Measurements from ENCODE around the gene ATP5MG. TPM values are rescaled to one million over a fixed set of nuclear protein-coding genes. Genes with fewer than 3 reads are reported as not detected.

The ATP5MG gene
- 237 and 266 TPM in 2 replicates for total RNA-seq

- no peaks in the 10 kb centered on the region for H3K27me3 Mint-ChIP-seq (ENCODE audit: low read depth)
- peak within 1 kb of the TSS; percentile 99 for H3K4me3 Mint-ChIP-seq (ENCODE audit: low read depth)
- H3K27ac Mint-ChIP-seq: peak within 1 kb of the TSS; percentile 99
- H3K36me3 Mint-ChIP-seq (ENCODE audit: low read depth): peaks cover 52% of the 10 kb centered on the region
- H3K4me1 Mint-ChIP-seq (ENCODE audit: low read depth): peaks cover 60% of the 10 kb centered on the region
- intact Hi-C loops (cut with micrococcal nuclease): loop anchor here (1.0 to 2.0 kb wide), 5 partner anchors 14 to 171 kb away; partner anchors contain the start of genes ARCN1 and UBE4A
- no peaks in the 10 kb centered on the region for H3K9me3 Mint-ChIP-seq
- DNase-seq (ENCODE audit: low spot score): peak; percentile 88
Measured at GRCh38 chr11:118401151-118401879, at the start of gene ATP5MG. Gene ATP5MG, plus strand, starts transcription at chr11:118401606. Its CDS starts 60 bp downstream, at chr11:118401666.

GRCh38 chr11:118353084-118353710 is 48.2 kb upstream of the ATP5MG start:
- H3K36me3 Mint-ChIP-seq (ENCODE audit: low read depth): peaks cover 50% of the 10 kb centered on the region
- H3K4me1 Mint-ChIP-seq (ENCODE audit: low read depth): peaks cover 13% of the 10 kb centered on the region
- DNase-seq (ENCODE audit: low spot score): no peak
- no peaks in the 10 kb centered on the region for H3K27me3 Mint-ChIP-seq (ENCODE audit: low read depth)
- no peak overlapping the region for H3K4me3 Mint-ChIP-seq (ENCODE audit: low read depth)
- peak overlapping the region; percentile 68 for H3K27ac Mint-ChIP-seq
- H3K9me3 Mint-ChIP-seq: no peaks in the 10 kb centered on the region
- intact Hi-C loops (cut with micrococcal nuclease): loop anchor here (2.0 to 5.0 kb wide), 2 partner anchors 58 to 206 kb away; no protein-coding TSS in a partner anchor

- DNase-seq (ENCODE audit: low spot score): no peak
- no peaks in the 10 kb centered on the region for H3K9me3 Mint-ChIP-seq
- H3K4me3 Mint-ChIP-seq (ENCODE audit: low read depth): no peak overlapping the region
- peaks cover 31% of the 10 kb centered on the region for H3K4me1 Mint-ChIP-seq (ENCODE audit: low read depth)
- H3K36me3 Mint-ChIP-seq (ENCODE audit: low read depth): peaks cover 16% of the 10 kb centered on the region
- no peak overlapping the region for H3K27ac Mint-ChIP-seq
- intact Hi-C loops (cut with micrococcal nuclease): loop anchor here (5.0 kb wide), 1 partner anchor 156 kb away; no protein-coding TSS in a partner anchor
- H3K27me3 Mint-ChIP-seq (ENCODE audit: low read depth): no peaks in the 10 kb centered on the region
Measured at GRCh38 chr11:118358071-118358470, 43.3 kb upstream of the ATP5MG start.

GRCh38 chr11:118359295-118359958 is 42.0 kb upstream of the ATP5MG start, which contains the start of gene UBE4A:
Gene UBE4A, plus strand, starts transcription at chr11:118359600. Its CDS starts 5,481 bp downstream, at chr11:118365081.
- Mint-ChIP-seq H3K4me3 (ENCODE audit: low read depth) (peak within 1 kb of the TSS; percentile 92), H3K9me3 (no peaks in the 10 kb centered on the region), H3K4me1 (ENCODE audit: low read depth) (peaks cover 33% of the 10 kb centered on the region), H3K27me3 (ENCODE audit: low read depth) (no peaks in the 10 kb centered on the region), H3K36me3 (ENCODE audit: low read depth) (peaks cover 17% of the 10 kb centered on the region), H3K27ac (peak within 1 kb of the TSS; percentile 84)
- intact Hi-C loops (cut with micrococcal nuclease): loop anchor here (1.0 to 5.0 kb wide), 3 partner anchors 17 to 157 kb away; partner anchors contain the start of genes ATP5MG and CD3D
- peak; percentile 96 for DNase-seq (ENCODE audit: low spot score)

GRCh38 chr11:118364956-118365615 is 36.3 kb upstream of the ATP5MG start:
- intact Hi-C loops (cut with micrococcal nuclease): no loop called here
- no peaks in the 10 kb centered on the region for H3K27me3 Mint-ChIP-seq (ENCODE audit: low read depth)
- H3K9me3 Mint-ChIP-seq: no peaks in the 10 kb centered on the region
- H3K36me3 Mint-ChIP-seq (ENCODE audit: low read depth): peaks cover 56% of the 10 kb centered on the region
- peaks cover 22% of the 10 kb centered on the region for H3K4me1 Mint-ChIP-seq (ENCODE audit: low read depth)
- no peak overlapping the region for H3K4me3 Mint-ChIP-seq (ENCODE audit: low read depth)
- DNase-seq (ENCODE audit: low spot score): no peak
- H3K27ac Mint-ChIP-seq: peak overlapping the region; percentile 35

GRCh38 chr11:118366287-118366686 is 35.1 kb upstream of the ATP5MG start:
- H3K36me3 Mint-ChIP-seq (ENCODE audit: low read depth): peaks cover 66% of the 10 kb centered on the region
- no peaks in the 10 kb centered on the region for H3K9me3 Mint-ChIP-seq
- intact Hi-C loops (cut with micrococcal nuclease): no loop called here
- no peak for DNase-seq (ENCODE audit: low spot score)
- no peak overlapping the region for H3K27ac Mint-ChIP-seq
- no peaks in the 10 kb centered on the region for H3K27me3 Mint-ChIP-seq (ENCODE audit: low read depth)
- peaks cover 17% of the 10 kb centered on the region for H3K4me1 Mint-ChIP-seq (ENCODE audit: low read depth)
- no peak overlapping the region for H3K4me3 Mint-ChIP-seq (ENCODE audit: low read depth)

GRCh38 chr11:118370774-118371173 is 30.6 kb upstream of the ATP5MG start:
- Mint-ChIP-seq H3K27me3 (ENCODE audit: low read depth) (no peaks in the 10 kb centered on the region), H3K4me1 (ENCODE audit: low read depth) (peaks cover 2% of the 10 kb centered on the region), H3K36me3 (ENCODE audit: low read depth) (peaks cover 87% of the 10 kb centered on the region), H3K9me3 (no peaks in the 10 kb centered on the region), H3K4me3 (ENCODE audit: low read depth) (no peak overlapping the region), H3K27ac (no peak overlapping the region)
- intact Hi-C loops (cut with micrococcal nuclease): no loop called here
- no peak for DNase-seq (ENCODE audit: low spot score)

GRCh38 chr11:118373263-118373662 is 28.1 kb upstream of the ATP5MG start:
- intact Hi-C loops (cut with micrococcal nuclease): no loop called here
- Mint-ChIP-seq H3K4me3 (ENCODE audit: low read depth) (no peak overlapping the region), H3K9me3 (no peaks in the 10 kb centered on the region), H3K27me3 (ENCODE audit: low read depth) (no peaks in the 10 kb centered on the region), H3K27ac (no peak overlapping the region), H3K4me1 (ENCODE audit: low read depth) (peaks cover 4% of the 10 kb centered on the region), H3K36me3 (ENCODE audit: low read depth) (peaks cover 88% of the 10 kb centered on the region)
- no peak for DNase-seq (ENCODE audit: low spot score)

- Mint-ChIP-seq H3K36me3 (ENCODE audit: low read depth) (peaks cover 86% of the 10 kb centered on the region), H3K4me3 (ENCODE audit: low read depth) (no peak overlapping the region), H3K27ac (no peak overlapping the region), H3K27me3 (ENCODE audit: low read depth) (no peaks in the 10 kb centered on the region), H3K9me3 (no peaks in the 10 kb centered on the region), H3K4me1 (ENCODE audit: low read depth) (peaks cover 4% of the 10 kb centered on the region)
- intact Hi-C loops (cut with micrococcal nuclease): no loop called here
- DNase-seq (ENCODE audit: low spot score): no peak
Measured at GRCh38 chr11:118373871-118374270, 27.5 kb upstream of the ATP5MG start.

- Mint-ChIP-seq H3K9me3 (no peaks in the 10 kb centered on the region), H3K27ac (no peak overlapping the region), H3K36me3 (ENCODE audit: low read depth) (peaks cover 85% of the 10 kb centered on the region), H3K4me3 (ENCODE audit: low read depth) (no peak overlapping the region), H3K27me3 (ENCODE audit: low read depth) (no peaks in the 10 kb centered on the region), H3K4me1 (ENCODE audit: low read depth) (peaks cover 4% of the 10 kb centered on the region)
- no peak for DNase-seq (ENCODE audit: low spot score)
- intact Hi-C loops (cut with micrococcal nuclease): no loop called here
Measured at GRCh38 chr11:118374729-118375128, 26.7 kb upstream of the ATP5MG start.

- H3K36me3 Mint-ChIP-seq (ENCODE audit: low read depth): peaks cover 82% of the 10 kb centered on the region
- H3K4me3 Mint-ChIP-seq (ENCODE audit: low read depth): no peak overlapping the region
- no peak for DNase-seq (ENCODE audit: low spot score)
- no peaks in the 10 kb centered on the region for H3K9me3 Mint-ChIP-seq
- peak overlapping the region; percentile 53 for H3K27ac Mint-ChIP-seq
- H3K27me3 Mint-ChIP-seq (ENCODE audit: low read depth): no peaks in the 10 kb centered on the region
- intact Hi-C loops (cut with micrococcal nuclease): no loop called here
- H3K4me1 Mint-ChIP-seq (ENCODE audit: low read depth): peaks cover 4% of the 10 kb centered on the region
Measured at GRCh38 chr11:118375978-118376377, 25.4 kb upstream of the ATP5MG start.

- H3K27ac Mint-ChIP-seq: no peak overlapping the region
- peaks cover 4% of the 10 kb centered on the region for H3K4me1 Mint-ChIP-seq (ENCODE audit: low read depth)
- DNase-seq (ENCODE audit: low spot score): no peak
- intact Hi-C loops (cut with micrococcal nuclease): no loop called here
- H3K4me3 Mint-ChIP-seq (ENCODE audit: low read depth): no peak overlapping the region
- no peaks in the 10 kb centered on the region for H3K27me3 Mint-ChIP-seq (ENCODE audit: low read depth)
- H3K36me3 Mint-ChIP-seq (ENCODE audit: low read depth): peaks cover 78% of the 10 kb centered on the region
- no peaks in the 10 kb centered on the region for H3K9me3 Mint-ChIP-seq
Measured at GRCh38 chr11:118379497-118379896, 21.9 kb upstream of the ATP5MG start.
